ENCODE results near the gene LAMB1. TPM values are rescaled to one million over a fixed set of nuclear protein-coding genes. Genes with fewer than 3 reads are reported as not detected.

LAMB1 gene
- total RNA-seq, 2 experiments from 2014 or later, result 0.17 TPM; not detected in 1

DNA sequence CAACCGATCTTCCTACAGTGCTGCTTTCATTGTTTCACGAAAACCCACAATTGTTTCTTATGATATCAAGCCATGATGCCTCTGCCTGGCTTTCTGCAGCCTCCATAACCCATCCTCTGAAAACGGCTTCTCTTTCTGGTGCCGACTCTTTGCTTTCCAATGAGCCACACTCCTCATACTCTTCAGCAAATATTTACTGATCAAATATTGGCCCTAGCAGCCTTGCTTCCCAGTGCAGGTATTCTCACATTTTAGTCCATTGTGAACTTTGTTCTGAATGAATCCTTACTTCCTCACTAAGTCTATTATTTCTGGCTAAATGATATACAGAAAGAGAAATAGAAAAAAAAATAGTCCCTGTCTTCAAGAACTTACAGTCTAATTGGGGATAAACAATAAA is 35.5 kb downstream of the LAMB1 start:
- ChIA-PET CTCF (ENCODE audit: unreplicated experiment) (no interaction called here), POLR2A (no interaction called here)
- no peak overlapping the region for H3K27ac ChIP-seq (ENCODE audit: low read depth, low read length, poor library complexity, severe bottlenecking)
- H3K4me3 ChIP-seq (ENCODE audit: low read depth, low read length, poor library complexity, severe bottlenecking), result no peak overlapping the region
- H3K4me2 ChIP-seq (ENCODE audit: low read length), result no peak overlapping the region
- H3K9me2 ChIP-seq (ENCODE audit: insufficient read depth, low read length), result no peaks in the 10 kb centered on the region
- H3K4me1 ChIP-seq (ENCODE audit: insufficient read depth, low read length, poor library complexity, severe bottlenecking), result no peaks in the 10 kb centered on the region
- intact Hi-C loops (cut with micrococcal nuclease; ENCODE audit: unreplicated experiment), result no loop called here
- no peaks in the 10 kb centered on the region for H3K79me2 ChIP-seq (ENCODE audit: insufficient read depth, low read depth, low read length)
- H2AFZ ChIP-seq (ENCODE audit: low read length), result no peak overlapping the region
- BruUV-seq (replicated peaks), result no TSS peak
- no peak for DNase-seq (ENCODE audit: low spot score)
- no peaks in the 10 kb centered on the region for H4K20me1 ChIP-seq (ENCODE audit: insufficient read depth, low read length)
- H3K36me3 ChIP-seq (ENCODE audit: insufficient read depth, low read length), result no peaks in the 10 kb centered on the region
- H3K9me3 ChIP-seq (ENCODE audit: low read length), result no peaks in the 10 kb centered on the region
- TF ChIP-seq EZH2phosphoT487 (IDR thresholded peaks at IDR 0.05; ENCODE audit: borderline replicate concordance, low read depth, low read length), result no peak
- TF ChIP-seq, protein P1, sequence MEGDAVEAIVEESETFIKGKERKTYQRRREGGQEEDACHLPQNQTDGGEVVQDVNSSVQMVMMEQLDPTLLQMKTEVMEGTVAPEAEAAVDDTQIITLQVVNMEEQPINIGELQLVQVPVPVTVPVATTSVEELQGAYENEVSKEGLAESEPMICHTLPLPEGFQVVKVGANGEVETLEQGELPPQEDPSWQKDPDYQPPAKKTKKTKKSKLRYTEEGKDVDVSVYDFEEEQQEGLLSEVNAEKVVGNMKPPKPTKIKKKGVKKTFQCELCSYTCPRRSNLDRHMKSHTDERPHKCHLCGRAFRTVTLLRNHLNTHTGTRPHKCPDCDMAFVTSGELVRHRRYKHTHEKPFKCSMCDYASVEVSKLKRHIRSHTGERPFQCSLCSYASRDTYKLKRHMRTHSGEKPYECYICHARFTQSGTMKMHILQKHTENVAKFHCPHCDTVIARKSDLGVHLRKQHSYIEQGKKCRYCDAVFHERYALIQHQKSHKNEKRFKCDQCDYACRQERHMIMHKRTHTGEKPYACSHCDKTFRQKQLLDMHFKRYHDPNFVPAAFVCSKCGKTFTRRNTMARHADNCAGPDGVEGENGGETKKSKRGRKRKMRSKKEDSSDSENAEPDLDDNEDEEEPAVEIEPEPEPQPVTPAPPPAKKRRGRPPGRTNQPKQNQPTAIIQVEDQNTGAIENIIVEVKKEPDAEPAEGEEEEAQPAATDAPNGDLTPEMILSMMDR (conservative IDR thresholded peaks at IDR 0.05; ENCODE audit: low read length), result no peak

DNA sequence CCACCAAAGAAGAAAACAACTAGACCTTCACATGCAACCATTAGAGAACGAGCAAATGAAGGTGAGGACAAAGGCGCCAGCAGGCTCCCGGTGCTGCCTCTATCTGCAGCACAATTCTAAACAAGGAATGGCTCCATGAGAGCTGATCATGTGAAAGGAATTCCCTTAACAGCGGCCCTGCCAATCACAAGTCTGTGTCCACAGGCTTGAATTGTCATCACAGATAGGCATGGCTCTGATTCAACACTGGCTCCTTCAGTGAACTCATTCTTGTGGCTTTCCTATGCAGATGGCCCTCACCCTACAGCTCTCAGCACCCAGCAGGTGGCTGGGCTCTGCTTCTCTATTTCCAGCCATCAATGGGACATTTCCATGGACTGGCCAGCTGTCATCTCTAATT is 36.2 kb downstream of the LAMB1 start:
- Histone ChIP-seq H2AFZ (ENCODE audit: low read length) (no peak overlapping the region), H3K9me2 (ENCODE audit: insufficient read depth, low read length) (no peaks in the 10 kb centered on the region), H3K4me1 (ENCODE audit: insufficient read depth, low read length, poor library complexity, severe bottlenecking) (no peaks in the 10 kb centered on the region), H3K9me3 (ENCODE audit: low read length) (no peaks in the 10 kb centered on the region), H3K4me2 (ENCODE audit: low read length) (no peak overlapping the region), H3K36me3 (ENCODE audit: insufficient read depth, low read length) (no peaks in the 10 kb centered on the region), H3K27ac (ENCODE audit: low read depth, low read length, poor library complexity, severe bottlenecking) (no peak overlapping the region), H3K4me3 (ENCODE audit: low read depth, low read length, poor library complexity, severe bottlenecking) (no peak overlapping the region), H4K20me1 (ENCODE audit: insufficient read depth, low read length) (no peaks in the 10 kb centered on the region), H3K79me2 (ENCODE audit: insufficient read depth, low read depth, low read length) (no peaks in the 10 kb centered on the region)
- TF ChIP-seq EZH2phosphoT487 (IDR thresholded peaks at IDR 0.05; ENCODE audit: borderline replicate concordance, low read depth, low read length), result no peak
- TF ChIP-seq, protein P1 (conservative IDR thresholded peaks at IDR 0.05; ENCODE audit: low read length), result no peak
- ChIA-PET POLR2A (interaction anchor here (0.6 to 0.7 kb wide), 2 partner anchors 11 to 33 kb away, joined by 3 to 8 read pairs; no protein-coding TSS in a partner anchor), CTCF (ENCODE audit: unreplicated experiment) (no interaction called here)
- no TSS peak for BruUV-seq (replicated peaks)
- no peak for DNase-seq (ENCODE audit: low spot score)
- intact Hi-C loops (cut with micrococcal nuclease; ENCODE audit: unreplicated experiment), result no loop called here

DNA sequence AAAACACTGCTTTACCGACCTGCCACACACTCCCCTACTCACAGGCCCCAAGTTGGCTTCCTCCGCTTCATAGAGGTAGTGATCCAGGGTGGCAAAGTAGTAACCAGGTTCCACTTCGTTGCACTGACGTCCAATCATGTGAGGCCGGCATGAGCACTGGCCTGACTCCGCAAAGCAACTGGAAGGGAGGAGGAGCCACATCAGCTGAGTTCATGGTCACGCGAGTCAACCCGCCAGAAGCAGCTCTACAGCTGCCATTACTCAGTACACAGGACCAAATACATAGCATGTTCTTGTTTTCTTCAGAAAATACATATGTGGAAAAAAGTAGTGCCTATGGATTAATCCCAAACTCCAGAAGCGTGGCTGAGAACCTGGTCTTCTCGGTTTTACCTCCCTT is 38.5 kb downstream of the LAMB1 start:
- no peak overlapping the region for H3K4me3 ChIP-seq (ENCODE audit: low read depth, low read length, poor library complexity, severe bottlenecking)
- H4K20me1 ChIP-seq (ENCODE audit: insufficient read depth, low read length), result no peaks in the 10 kb centered on the region
- H3K4me2 ChIP-seq (ENCODE audit: low read length), result no peak overlapping the region
- H3K79me2 ChIP-seq (ENCODE audit: insufficient read depth, low read depth, low read length), result no peaks in the 10 kb centered on the region
- no peak for DNase-seq (ENCODE audit: low spot score)
- H3K27ac ChIP-seq (ENCODE audit: low read depth, low read length, poor library complexity, severe bottlenecking), result no peak overlapping the region
- no peaks in the 10 kb centered on the region for H3K4me1 ChIP-seq (ENCODE audit: insufficient read depth, low read length, poor library complexity, severe bottlenecking)
- no peaks in the 10 kb centered on the region for H3K9me3 ChIP-seq (ENCODE audit: low read length)
- intact Hi-C loops (cut with micrococcal nuclease; ENCODE audit: unreplicated experiment), result no loop called here
- H3K9me2 ChIP-seq (ENCODE audit: insufficient read depth, low read length), result no peaks in the 10 kb centered on the region
- no peaks in the 10 kb centered on the region for H3K36me3 ChIP-seq (ENCODE audit: insufficient read depth, low read length)
- H2AFZ ChIP-seq (ENCODE audit: low read length), result no peak overlapping the region
- ChIA-PET POLR2A (interaction anchor here (0.6 kb wide), 1 partner anchor 306 kb away, joined by 3 read pairs; no protein-coding TSS in a partner anchor), CTCF (ENCODE audit: unreplicated experiment) (no interaction called here)
- BruUV-seq (replicated peaks), result no TSS peak
- TF ChIP-seq, protein P1 (conservative IDR thresholded peaks at IDR 0.05; ENCODE audit: low read length), result no peak
- no peak for TF ChIP-seq EZH2phosphoT487 (IDR thresholded peaks at IDR 0.05; ENCODE audit: borderline replicate concordance, low read depth, low read length)
